Right lobe of liver (tissue), 6 donors: Measurements from ENCODE around the gene CYTH2. TPM values are rescaled to one million over a fixed set of nuclear protein-coding genes. Genes with fewer than 3 reads are reported as not detected.

ENCODE experiments used
- ATAC-seq, 4 donors: fragments of 200-7000 bp; cut with Tn5 transposase; one replicate each; pipeline ENCODE4 v1.9.1; 2020; ENCODE audit warnings: mild to moderate bottlenecking in 4 of 4, moderate library complexity in 4 of 4
- DNase-seq, 3 donors: peaks; one replicate each; pipeline ENCODE4 v3.0.0-alpha.2; 2020
- H3K27ac ChIP-seq, 3 donors: fragments of 200-600 bp; one replicate each; pipeline ENCODE4 v1.8.0; 2022
- H3K27me3 ChIP-seq, 2 donors: fragments of 200-600 bp; one replicate each; pipeline ENCODE4 v1.8.0; 2022
- H3K36me3 ChIP-seq, 4 donors: fragments of 200-600 bp; sonication (generic) in 1 of 4; one replicate each; pipeline versions ENCODE4 v1.5.1 to v1.8.0; 2017 to 2022; ENCODE audit warnings: control low read depth in 1 of 4
- H3K4me1 ChIP-seq, 4 donors: fragments of 200-600 bp; sonication (generic) in 1 of 4; one replicate each; pipeline versions ENCODE4 v1.5.1 to v1.8.0; 2017 to 2022; ENCODE audit warnings: control low read depth in 1 of 4
- H3K4me3 ChIP-seq, 3 donors: fragments of 200-600 bp; one replicate each; pipeline ENCODE4 v1.8.0; 2022
- H3K9me3 ChIP-seq, 4 donors: fragments of 200-600 bp; sonication (generic) in 1 of 4; one replicate each; pipeline versions ENCODE4 v1.5.1 to v1.8.0; 2017 to 2022; ENCODE audit warnings: control low read depth in 1 of 4
- CTCF ChIP-seq, 4 donors: fragments of 200-600 bp in 3 of 4; fragments of 450-650 bp in 1 of 4; IDR thresholded peaks; one replicate each; pipeline versions ENCODE4 v1.5.1 to v1.8.0; 2016 to 2022; ENCODE audit warnings: antibody characterized with exemption in 4 of 4, mild to moderate bottlenecking in 2 of 4
- POLR2A ChIP-seq: fragments of 450-650 bp; IDR thresholded peaks from one replicate; pipeline ENCODE4 v1.6.1; 2017; ENCODE audit warnings: antibody characterized with exemption, mild to moderate bottlenecking
- WGBS: methylation state at CpG from one replicate; pipeline ENCODE4 v1.1.6; 2018; ENCODE audit warnings: low coverage, low lambda C conversion rate; ENCODE audit not compliant: insufficient coverage; ENCODE audit errors: missing lambda C conversion rate; 5-methylcytosine and 5-hydroxymethylcytosine counted together
- intact Hi-C, 2 donors: fragments of 100-400 bp; cut with DNase I; formaldehyde crosslinking; loops; one replicate each; pipeline versions ENCODE4 v1.11.2 to v1.14.1; 2022
- total RNA-seq, 6 experiments: library from RNA; depleted of rRNA in 2 of 6; stranded (reverse); fragments of >200 nt in 2 of 6; fragmentation: NEBNext Ultra II Directional in 3 of 6; extraction: Animal tissue kit (Norgen Biotek cat#: 25700) in 3 of 6; gene quantifications; one replicate each; pipeline versions ENCODE4 v1.1.0 to v1.2.4, GENCODE V29; 2016 to 2023
- donor health status: DM: no; HTN: yes; CAD: no.
- donor health status: DM: no; HTN: no; CAD: no.
- donor health status: DM: no; HTN: no; CAD: no.
- donor health status: DM: no; HTN: yes; CAD: no.
- donor health status: DM: no; HTN: yes; CAD: no.

CYTH2 gene
- total RNA-seq, 6 experiments from 2014 or later, result 7.7 to 22.7 (median 13.5) TPM

- no peak for DNase-seq
- WGBS, result 82% methylated on average over 5 of the region's 9 CpGs
- ATAC-seq, result no peak
- Histone ChIP-seq H3K9me3 (no peaks in the 10 kb centered on the region), H3K27me3 (no peaks in the 10 kb centered on the region), H3K27ac (no peak overlapping the region), H3K36me3 (peaks cover 0 to 36% (median 18%) of the 10 kb centered on the region in 4 donors), H3K4me3 (no peak overlapping the region), H3K4me1 (peaks cover 0 to 6% (median 3%) of the 10 kb centered on the region in 4 donors)
- TF ChIP-seq POLR2A (no peak), CTCF (IDR thresholded peaks at IDR 0.05) (no peak)
- intact Hi-C loops, result no loop called here
These were observed 7.0 kb downstream of the CYTH2 start for GRCh38 chr19:48476176-48476575.

GRCh38 chr19:48477067-48477685 lies 8.0 kb downstream of the CYTH2 start:
- 63% methylated on average over 5 of the region's 10 CpGs for WGBS
- intact Hi-C loops, result no loop called here
- Histone ChIP-seq H3K36me3 (peaks cover 0 to 29% (median 14%) of the 10 kb centered on the region in 4 donors), H3K27me3 (no peaks in the 10 kb centered on the region), H3K4me1 (peaks cover 0 to 7% (median 3%) of the 10 kb centered on the region in 4 donors), H3K27ac (no peak overlapping the region), H3K4me3 (no peak overlapping the region), H3K9me3 (no peaks in the 10 kb centered on the region)
- DNase-seq, result no peak
- no peak for TF ChIP-seq POLR2A
- TF ChIP-seq CTCF (IDR thresholded peaks at IDR 0.05), result no peak
- no peak for ATAC-seq

- no peak for ATAC-seq
- Histone ChIP-seq H3K9me3 (no peaks in the 10 kb centered on the region), H3K36me3 (peaks cover 0 to 23% (median 13%) of the 10 kb centered on the region in 4 donors), H3K27me3 (no peaks in the 10 kb centered on the region), H3K4me3 (no peak overlapping the region), H3K4me1 (peaks cover 0 to 7% (median 3%) of the 10 kb centered on the region in 4 donors), H3K27ac (no peak overlapping the region)
- peak in 1 of 3 donors; percentile 19 for DNase-seq
- no peak for TF ChIP-seq POLR2A
- WGBS, result 78% methylated on average over 9 of the region's 22 CpGs
- intact Hi-C loops, result no loop called here
These were observed 8.6 kb downstream of the CYTH2 start for GRCh38 chr19:48477698-48478338.

- ATAC-seq (no peak), DNase-seq (no peak)
- TF ChIP-seq CTCF (IDR thresholded peaks at IDR 0.05) (no peak), POLR2A (no peak)
- Histone ChIP-seq H3K9me3 (no peaks in the 10 kb centered on the region), H3K27me3 (no peaks in the 10 kb centered on the region), H3K4me3 (no peak overlapping the region), H3K36me3 (peaks cover 0 to 23% (median 10%) of the 10 kb centered on the region in 4 donors), H3K4me1 (peaks cover 0 to 7% (median 3%) of the 10 kb centered on the region in 4 donors), H3K27ac (no peak overlapping the region)
- intact Hi-C loops, result no loop called here
- WGBS, result 73% methylated on average over 14 of the region's 29 CpGs
These were observed 9.4 kb downstream of the CYTH2 start for GRCh38 chr19:48478339-48479256.
